ENCODE results near the gene SH2D1B. TPM values are rescaled to one million over a fixed set of nuclear protein-coding genes. Genes with fewer than 3 reads are reported as not detected.

SH2D1B gene
- total RNA-seq, 1 donor from 2014 or later: not detected

Other genes starting within 250 kb of the SH2D1B start
- gene SPATA46, start 35.3 kb downstream of the SH2D1B start, total RNA-seq: not detected
- gene C1orf226, start 30.4 kb downstream of the SH2D1B start, total RNA-seq: 2.0 TPM
- gene UHMK1, start 85.7 kb upstream of the SH2D1B start, total RNA-seq: 24.7 TPM
- 24.4 TPM for gene UAP1, start 149.6 kb upstream of the SH2D1B start, total RNA-seq
- 20.0 TPM for gene DDR2, start 220.3 kb upstream of the SH2D1B start, total RNA-seq

Measured in cardiac septum (tissue), 1 donor.